ENCODE data around the gene BAG1.

The BAG1 gene

DNA sequence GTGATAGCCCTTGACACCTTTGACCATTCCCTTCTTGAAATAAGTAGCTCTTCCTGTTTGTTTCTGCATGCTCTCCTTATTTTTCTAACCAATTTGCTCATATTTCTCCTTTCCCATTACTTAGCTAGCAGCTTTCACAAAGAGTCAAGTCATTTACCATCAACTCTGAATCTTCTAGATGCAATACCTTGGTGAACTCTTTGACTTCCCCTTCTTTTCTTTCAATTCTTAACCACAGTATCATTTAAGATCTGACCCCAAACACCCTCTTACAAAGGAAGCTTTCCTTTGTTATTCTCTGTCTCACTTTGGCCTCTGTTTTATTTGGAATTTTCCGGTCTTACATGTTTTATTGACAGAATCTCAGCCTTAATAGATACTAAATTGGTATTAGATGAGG, 39.9 kb upstream of the BAG1 start:
- in situ Hi-C loops (cut with MboI; ENCODE audit: low pct_unique_long_range_greater_than_20kb, low sequenced_read_pairs, unreplicated experiment) = no loop called here
- TF ChIP-seq, protein P1, sequence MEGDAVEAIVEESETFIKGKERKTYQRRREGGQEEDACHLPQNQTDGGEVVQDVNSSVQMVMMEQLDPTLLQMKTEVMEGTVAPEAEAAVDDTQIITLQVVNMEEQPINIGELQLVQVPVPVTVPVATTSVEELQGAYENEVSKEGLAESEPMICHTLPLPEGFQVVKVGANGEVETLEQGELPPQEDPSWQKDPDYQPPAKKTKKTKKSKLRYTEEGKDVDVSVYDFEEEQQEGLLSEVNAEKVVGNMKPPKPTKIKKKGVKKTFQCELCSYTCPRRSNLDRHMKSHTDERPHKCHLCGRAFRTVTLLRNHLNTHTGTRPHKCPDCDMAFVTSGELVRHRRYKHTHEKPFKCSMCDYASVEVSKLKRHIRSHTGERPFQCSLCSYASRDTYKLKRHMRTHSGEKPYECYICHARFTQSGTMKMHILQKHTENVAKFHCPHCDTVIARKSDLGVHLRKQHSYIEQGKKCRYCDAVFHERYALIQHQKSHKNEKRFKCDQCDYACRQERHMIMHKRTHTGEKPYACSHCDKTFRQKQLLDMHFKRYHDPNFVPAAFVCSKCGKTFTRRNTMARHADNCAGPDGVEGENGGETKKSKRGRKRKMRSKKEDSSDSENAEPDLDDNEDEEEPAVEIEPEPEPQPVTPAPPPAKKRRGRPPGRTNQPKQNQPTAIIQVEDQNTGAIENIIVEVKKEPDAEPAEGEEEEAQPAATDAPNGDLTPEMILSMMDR (IDR thresholded peaks at IDR 0.05; ENCODE audit: extremely low read depth, insufficient read depth, missing control alignments) = no peak
- no peak for DNase-seq (ENCODE audit: low spot score)

- TF ChIP-seq, protein P1 (IDR thresholded peaks at IDR 0.05; ENCODE audit: extremely low read depth, insufficient read depth, missing control alignments) = no peak
- in situ Hi-C loops (cut with MboI; ENCODE audit: low pct_unique_long_range_greater_than_20kb, low sequenced_read_pairs, unreplicated experiment) = no loop called here
- DNase-seq (ENCODE audit: low spot score) = no peak
Measured at GRCh38 chr9:33300546-33300945, 36.0 kb upstream of the BAG1 start.

- peak; percentile 36 for DNase-seq (ENCODE audit: low spot score)
- TF ChIP-seq, protein P1 (IDR thresholded peaks at IDR 0.05; ENCODE audit: extremely low read depth, insufficient read depth, missing control alignments) = no peak
- in situ Hi-C loops (cut with MboI; ENCODE audit: low pct_unique_long_range_greater_than_20kb, low sequenced_read_pairs, unreplicated experiment) = no loop called here
Measured at GRCh38 chr9:33297432-33297831, 32.9 kb upstream of the BAG1 start.

GRCh38 chr9:33295571-33295970, 31.1 kb upstream of the BAG1 start:
- TF ChIP-seq, protein P1 (IDR thresholded peaks at IDR 0.05; ENCODE audit: extremely low read depth, insufficient read depth, missing control alignments) = no peak
- in situ Hi-C loops (cut with MboI; ENCODE audit: low pct_unique_long_range_greater_than_20kb, low sequenced_read_pairs, unreplicated experiment) = no loop called here
- DNase-seq (ENCODE audit: low spot score) = peak; percentile 58

DNA sequence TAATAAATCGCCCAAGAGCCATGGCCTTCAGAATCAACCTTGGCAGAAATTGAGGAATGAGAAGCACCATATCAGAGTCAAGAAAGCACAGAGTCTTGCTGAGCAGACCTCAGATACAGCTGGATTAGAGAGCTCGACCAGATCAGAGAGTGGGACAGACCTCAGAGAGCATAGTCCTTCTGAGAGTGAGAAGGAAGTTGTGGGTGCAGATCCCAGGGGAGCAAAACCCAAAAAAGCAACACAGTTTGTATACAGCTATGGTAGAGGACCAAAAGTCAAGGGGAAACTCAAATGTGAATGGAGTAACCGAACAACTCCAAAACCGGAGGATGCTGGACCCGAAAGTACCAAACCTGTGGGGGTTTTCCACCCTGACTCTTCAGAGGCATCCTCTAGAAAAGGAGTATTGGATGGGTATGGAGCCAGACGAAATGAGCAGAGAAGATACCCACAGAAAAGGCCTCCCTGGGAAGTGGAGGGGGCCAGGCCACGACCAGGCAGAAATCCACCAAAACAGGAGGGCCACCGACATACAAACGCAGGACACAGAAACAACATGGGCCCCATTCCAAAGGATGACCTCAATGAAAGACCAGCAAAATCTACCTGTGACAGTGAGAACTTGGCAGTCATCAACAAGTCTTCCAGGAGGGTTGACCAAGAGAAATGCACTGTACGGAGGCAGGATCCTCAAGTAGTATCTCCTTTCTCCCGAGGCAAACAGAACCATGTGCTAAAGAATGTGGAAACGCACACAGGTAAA, 30.3 kb upstream of the BAG1 start:
- TF ChIP-seq, protein P1 (IDR thresholded peaks at IDR 0.05; ENCODE audit: extremely low read depth, insufficient read depth, missing control alignments) = no peak

DNA sequence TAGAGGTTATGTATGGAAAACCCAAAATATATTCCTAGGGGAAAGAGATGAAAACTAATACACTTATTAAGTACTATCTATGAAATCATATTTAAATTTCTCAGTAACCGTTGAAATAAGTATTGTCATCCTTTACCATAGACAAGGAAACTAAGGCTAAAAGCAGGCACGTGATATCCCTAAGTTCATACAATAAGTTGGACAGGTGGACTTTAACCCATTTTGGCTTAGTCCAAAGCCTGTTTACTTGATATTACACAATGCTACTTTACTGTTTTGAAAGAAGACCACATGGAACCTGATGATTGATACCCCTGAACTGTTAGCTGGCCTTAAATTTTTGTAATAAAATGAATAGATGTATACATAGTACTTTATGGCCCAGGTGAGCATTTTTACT, 29.3 kb upstream of the BAG1 start:
- TF ChIP-seq, protein P1 (IDR thresholded peaks at IDR 0.05; ENCODE audit: extremely low read depth, insufficient read depth, missing control alignments) = no peak
- DNase-seq (ENCODE audit: low spot score) = no peak
- in situ Hi-C loops (cut with MboI; ENCODE audit: low pct_unique_long_range_greater_than_20kb, low sequenced_read_pairs, unreplicated experiment) = no loop called here

More for the DNA sequence above, 30.3 kb upstream of the BAG1 start:
- in situ Hi-C loops (cut with MboI; ENCODE audit: low pct_unique_long_range_greater_than_20kb, low sequenced_read_pairs, unreplicated experiment) = no loop called here
- no peak for DNase-seq (ENCODE audit: low spot score)
